ENCODE data around the gene LPIN2.

GRCh38 chr18:3025544-3025943 is 12.6 kb upstream of the LPIN2 start:
- TF ChIP-seq CTCF (IDR thresholded peaks at IDR 0.05) = no peak
- TF ChIP-seq POLR2AphosphoS5 (IDR thresholded peaks at IDR 0.05) = no peak
- no peak for TF ChIP-seq POLR2A (IDR thresholded peaks at IDR 0.05)
- TF ChIP-seq EP300 (IDR thresholded peaks at IDR 0.05) = no peak

All from gastroesophageal sphincter (tissue), 3 donors.